ENCODE measurements around the gene RAB5B.

The RAB5B gene

DNA sequence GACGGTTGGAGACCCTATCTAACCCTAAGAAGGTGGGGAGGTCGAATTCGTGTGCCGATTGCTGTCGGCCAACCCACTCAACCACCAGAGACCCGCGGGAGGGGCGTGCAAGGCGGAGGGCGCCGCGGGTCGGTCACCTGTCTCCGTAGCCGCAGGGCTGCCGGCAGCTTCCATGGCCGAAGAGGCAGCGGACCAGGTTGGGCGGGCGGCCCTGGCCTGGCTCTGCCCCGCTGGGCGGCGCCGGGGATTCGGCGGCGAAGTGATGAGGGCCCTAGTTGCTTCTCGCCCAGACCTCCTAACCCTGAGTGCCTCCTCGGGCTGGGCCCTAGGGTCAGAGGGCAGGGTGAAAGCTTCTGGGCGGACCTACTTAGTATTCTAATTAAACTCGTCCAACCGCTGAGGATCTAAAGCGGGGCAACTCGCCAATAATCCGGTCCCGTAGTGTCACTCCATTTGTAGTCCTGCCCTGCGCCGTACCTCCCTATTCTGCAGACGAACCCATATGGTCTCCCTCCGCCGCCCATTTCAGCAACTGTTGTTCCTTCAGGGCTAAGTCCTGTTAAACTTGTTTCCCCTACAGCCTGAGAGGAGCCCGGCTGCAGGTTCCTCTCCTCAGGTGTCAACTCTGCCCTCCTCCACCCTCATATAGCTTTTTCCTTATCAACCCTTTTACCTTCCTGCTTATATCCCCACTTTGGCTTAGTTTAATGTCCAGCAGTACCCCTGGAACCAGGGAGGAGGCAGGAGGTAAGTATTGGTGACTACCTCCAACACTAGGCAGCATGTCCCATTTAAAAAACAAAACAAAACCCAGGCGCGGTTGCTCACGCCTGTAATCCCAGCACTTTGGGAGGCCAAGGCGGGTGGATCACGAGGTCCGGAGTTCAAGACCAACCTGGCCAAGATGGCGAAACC lies 46.0 kb upstream of the RAB5B start, which contains the start of gene PYM1:
PYM1 (minus strand) TSS at position 307 of the 915 bp plus-strand sequence; CDS start at position 174, 133 bp downstream.
- TF ChIP-seq, protein P1, sequence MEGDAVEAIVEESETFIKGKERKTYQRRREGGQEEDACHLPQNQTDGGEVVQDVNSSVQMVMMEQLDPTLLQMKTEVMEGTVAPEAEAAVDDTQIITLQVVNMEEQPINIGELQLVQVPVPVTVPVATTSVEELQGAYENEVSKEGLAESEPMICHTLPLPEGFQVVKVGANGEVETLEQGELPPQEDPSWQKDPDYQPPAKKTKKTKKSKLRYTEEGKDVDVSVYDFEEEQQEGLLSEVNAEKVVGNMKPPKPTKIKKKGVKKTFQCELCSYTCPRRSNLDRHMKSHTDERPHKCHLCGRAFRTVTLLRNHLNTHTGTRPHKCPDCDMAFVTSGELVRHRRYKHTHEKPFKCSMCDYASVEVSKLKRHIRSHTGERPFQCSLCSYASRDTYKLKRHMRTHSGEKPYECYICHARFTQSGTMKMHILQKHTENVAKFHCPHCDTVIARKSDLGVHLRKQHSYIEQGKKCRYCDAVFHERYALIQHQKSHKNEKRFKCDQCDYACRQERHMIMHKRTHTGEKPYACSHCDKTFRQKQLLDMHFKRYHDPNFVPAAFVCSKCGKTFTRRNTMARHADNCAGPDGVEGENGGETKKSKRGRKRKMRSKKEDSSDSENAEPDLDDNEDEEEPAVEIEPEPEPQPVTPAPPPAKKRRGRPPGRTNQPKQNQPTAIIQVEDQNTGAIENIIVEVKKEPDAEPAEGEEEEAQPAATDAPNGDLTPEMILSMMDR (IDR thresholded peaks at IDR 0.05; ENCODE audit: insufficient read depth, low read length, missing control alignments), result no peak
- POLR2A ChIA-PET, result interaction anchor here (0.5 to 0.7 kb wide), 2 partner anchors 41 to 122 kb away, joined by 3 read pairs; no protein-coding TSS in a partner anchor
- no peak for DNase-seq (ENCODE audit: low read depth, low spot score)
- CTCF ChIA-PET, result interaction anchor here (1.0 to 5.6 kb wide), 17 partner anchors 10 to 190 kb away, joined by 3 to 92 read pairs (median 9); partner anchors contain the start of genes DNAJC14, MMP19, ORMDL2 and SARNP
- peak within 1 kb of the TSS; percentile 84 for H3K4me3 ChIP-seq (ENCODE audit: low read depth, low read length)

DNA sequence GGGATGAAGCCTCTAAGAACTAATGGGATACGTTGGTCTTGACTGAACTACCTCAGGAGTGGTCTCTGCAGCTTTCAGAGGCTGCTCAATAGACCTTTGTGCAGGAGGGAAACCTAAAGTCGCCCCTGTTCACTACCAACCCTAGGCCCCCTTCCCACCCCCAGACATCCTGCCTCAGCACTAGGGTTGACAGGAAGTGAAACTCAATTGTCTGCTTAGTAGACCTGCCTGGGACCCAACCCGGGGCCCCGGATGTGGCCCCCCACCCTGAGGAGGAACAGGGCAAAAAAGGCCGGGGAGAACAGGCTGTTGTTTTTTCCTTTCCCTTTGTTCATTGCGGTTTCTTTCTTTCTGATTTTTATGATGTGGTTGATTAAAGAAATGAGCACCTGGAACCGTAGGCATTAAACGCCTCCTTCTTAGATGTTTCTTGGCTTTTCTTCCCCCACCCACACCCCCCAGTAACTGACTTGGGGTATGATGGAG lies 44.5 kb upstream of the RAB5B start:
- CTCF ChIA-PET, result interaction anchor here (1.2 to 8.3 kb wide), 10 partner anchors 9 to 191 kb away, joined by 3 to 92 read pairs (median 6); partner anchors contain the start of genes DNAJC14, ORMDL2 and SARNP
- H3K4me3 ChIP-seq (ENCODE audit: low read depth, low read length), result no peak overlapping the region
- POLR2A ChIA-PET, result no interaction called here
- TF ChIP-seq, protein P1 (IDR thresholded peaks at IDR 0.05; ENCODE audit: insufficient read depth, low read length, missing control alignments), result no peak
- no peak for DNase-seq (ENCODE audit: low read depth, low spot score)

DNA sequence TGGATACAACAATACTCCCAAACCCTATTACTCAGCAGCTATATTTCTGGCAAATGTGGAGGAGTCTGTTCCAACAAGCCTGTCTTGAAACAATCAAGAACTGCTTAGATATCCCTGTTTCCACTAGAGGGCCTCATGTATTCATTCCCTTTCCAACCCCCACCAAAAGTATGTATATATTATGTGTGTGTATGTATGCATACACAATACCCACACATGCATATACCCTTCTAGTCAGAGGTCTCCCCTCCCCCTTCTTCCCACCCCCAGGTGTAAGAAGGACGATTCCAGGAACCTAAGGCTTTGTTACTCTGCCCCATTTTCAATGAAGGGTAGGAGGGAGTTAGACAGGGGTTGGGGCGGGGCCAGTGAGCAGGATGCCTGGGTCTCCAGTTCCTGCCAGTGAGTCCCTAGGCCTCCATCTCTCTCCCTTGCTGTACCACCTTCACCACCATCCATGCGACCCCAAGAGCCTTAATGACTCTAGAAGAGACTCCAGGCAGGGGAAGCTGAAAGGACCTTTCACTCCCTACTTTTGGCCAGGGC lies 43.0 kb upstream of the RAB5B start, which contains the start of gene DGKA:
DGKA (plus strand) TSS at position 392 of the 546 bp plus-strand sequence. CDS start 5,342 bp downstream, outside the sequence.
- TF ChIP-seq, protein P1 (IDR thresholded peaks at IDR 0.05; ENCODE audit: insufficient read depth, low read length, missing control alignments), result peak; percentile 45
- CTCF ChIA-PET, result interaction anchor here (0.7 to 8.3 kb wide), 24 partner anchors 9 to 192 kb away, joined by 3 to 69 read pairs (median 5); partner anchors contain the start of genes DNAJC14, GDF11, MMP19 and ORMDL2
- DNase-seq (ENCODE audit: low read depth, low spot score), result peak; percentile 55
- peak within 1 kb of the TSS; percentile 83 for H3K4me3 ChIP-seq (ENCODE audit: low read depth, low read length)
- POLR2A ChIA-PET, result interaction anchor here (0.7 to 1.1 kb wide), 4 partner anchors 9 to 202 kb away, joined by 3 to 5 read pairs (median 4); partner anchors contain the start of genes ORMDL2 and SARNP

DNA sequence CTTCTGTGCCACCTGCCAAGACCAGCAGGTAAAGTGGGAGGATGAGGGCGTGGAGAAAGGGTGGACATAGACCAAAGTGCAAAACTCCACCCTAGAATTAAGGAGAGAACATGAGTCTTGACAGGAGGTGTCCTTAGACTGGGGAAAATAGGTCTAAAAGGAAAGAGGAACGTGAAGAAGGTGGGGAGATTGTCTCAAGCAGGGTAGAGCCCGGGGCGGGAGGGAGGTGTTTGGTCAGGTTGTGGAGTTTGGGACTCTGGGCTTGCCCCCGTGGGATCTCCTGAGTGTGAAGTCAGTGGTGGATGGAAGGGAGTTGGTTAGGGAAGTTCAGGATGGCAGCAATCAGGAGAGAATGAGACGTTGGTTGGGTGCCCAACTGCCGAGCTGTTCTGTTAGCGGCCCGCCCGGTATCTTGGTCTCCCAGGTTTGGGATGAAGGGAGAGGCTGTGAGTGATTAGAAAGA lies 42.5 kb upstream of the RAB5B start:
- no peak for DNase-seq (ENCODE audit: low read depth, low spot score)
- H3K4me3 ChIP-seq (ENCODE audit: low read depth, low read length), result peak overlapping the region; percentile 83
- POLR2A ChIA-PET, result interaction anchor here (0.6 to 1.1 kb wide), 4 partner anchors 9 to 114 kb away, joined by 3 to 5 read pairs (median 3); partner anchors contain the start of genes ORMDL2, RAB5B and SARNP
- TF ChIP-seq, protein P1 (IDR thresholded peaks at IDR 0.05; ENCODE audit: insufficient read depth, low read length, missing control alignments), result no peak
- CTCF ChIA-PET, result interaction anchor here (0.7 to 8.3 kb wide), 13 partner anchors 8 to 192 kb away, joined by 3 to 69 read pairs (median 6); partner anchors contain the start of genes GDF11, ORMDL2, SARNP and SUOX

DNA sequence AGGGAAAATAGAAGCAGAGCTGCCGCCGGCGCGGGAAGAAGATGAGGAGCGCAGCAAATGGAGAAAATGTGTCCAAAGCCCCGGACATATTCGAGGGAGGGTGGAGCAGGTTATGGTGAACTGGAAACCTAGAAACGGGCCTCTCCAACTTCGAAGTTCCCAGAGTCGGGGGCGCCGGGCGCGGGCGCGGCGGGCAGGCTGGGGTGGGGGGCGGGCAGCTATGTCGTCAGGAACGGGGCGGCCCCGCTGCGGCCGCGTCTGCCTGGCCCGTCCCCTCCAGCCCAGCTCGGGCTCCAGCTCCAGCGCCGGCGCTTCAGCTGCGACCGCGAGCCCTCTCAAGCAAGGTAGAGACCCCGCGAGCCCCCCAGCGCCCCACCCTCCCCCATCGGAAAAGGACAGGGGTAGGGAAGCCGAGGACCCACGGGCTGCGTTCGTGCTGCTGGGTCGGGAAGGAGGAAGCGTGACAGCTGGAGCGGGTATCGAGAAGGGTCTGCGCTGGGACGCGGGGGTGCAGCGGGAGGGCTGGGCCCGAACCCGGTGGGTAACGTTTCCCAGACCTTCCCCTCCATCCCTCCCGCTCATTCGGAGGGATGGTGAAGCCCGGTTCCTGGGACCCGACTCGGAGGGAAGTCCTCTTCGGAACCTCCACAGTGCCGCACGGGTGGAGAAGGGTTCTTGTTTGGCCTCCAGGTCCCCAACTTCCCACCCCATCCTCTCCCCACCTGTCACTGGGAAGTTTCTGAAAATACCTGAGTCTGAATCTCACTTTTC lies 41.9 kb upstream of the RAB5B start:
- CTCF ChIA-PET, result interaction anchor here (0.7 to 11.1 kb wide), 15 partner anchors 8 to 193 kb away, joined by 3 to 206 read pairs (median 10); partner anchors contain the start of genes GDF11, MMP19, ORMDL2 and SARNP

More for the DNA sequence above, 41.9 kb upstream of the RAB5B start:
- no peak for DNase-seq (ENCODE audit: low read depth, low spot score)
- TF ChIP-seq, protein P1 (IDR thresholded peaks at IDR 0.05; ENCODE audit: insufficient read depth, low read length, missing control alignments), result no peak
- POLR2A ChIA-PET, result interaction anchor here (0.6 to 1.1 kb wide), 4 partner anchors 8 to 114 kb away, joined by 3 to 5 read pairs (median 3); partner anchors contain the start of genes ORMDL2, RAB5B and SARNP
- peak overlapping the region; percentile 83 for H3K4me3 ChIP-seq (ENCODE audit: low read depth, low read length)

All from AG04449 (cell line).